Heart left ventricle (tissue), 16 donors: Measurements from ENCODE around the gene OR10AD1. TPM values are rescaled to one million over a fixed set of nuclear protein-coding genes. Genes with fewer than 3 reads are reported as not detected.

Experiments used
- ATAC-seq, 4 donors: fragments of 200-7000 bp; cut with Tn5 transposase; one replicate each; pipeline ENCODE4 v1.9.1; 2020 to 2022; ENCODE audit warnings: moderate library complexity in 4 of 4, mild to moderate bottlenecking in 3 of 4, moderate number of reproducible peaks in 1 of 4
- DNase-seq, 5 donors: peaks; one replicate each; pipeline ENCODE4 v3.0.0-alpha.2; 2020
- H3K27ac ChIP-seq, 12 donors: fragments of 200-600 bp; sonication (generic) in 4 of 12; one replicate each; pipeline versions ENCODE4 v1.5.0 to v1.8.0; 2016 to 2022; ENCODE audit warnings: mild to moderate bottlenecking in 2 of 12
- H3K27me3 ChIP-seq, 9 donors: fragments of 200-600 bp; sonication (generic) in 2 of 9; one replicate each; pipeline versions ENCODE4 v1.5.1 to v1.8.0; 2016 to 2022; ENCODE audit warnings: mild to moderate bottlenecking in 3 of 9
- H3K36me3 ChIP-seq, 9 donors: fragments of 200-600 bp; sonication (generic) in 2 of 9; one replicate each; pipeline versions ENCODE4 v1.5.0 to v1.8.0; 2018 to 2022; ENCODE audit warnings: mild to moderate bottlenecking in 2 of 9
- H3K4me1 ChIP-seq, 12 donors: fragments of 200-600 bp; sonication (generic) in 4 of 12; one replicate each; pipeline versions ENCODE4 v1.5.0 to v1.8.0; 2016 to 2022; ENCODE audit warnings: mild to moderate bottlenecking in 3 of 12
- H3K4me3 ChIP-seq, 12 donors: fragments of 200-600 bp; sonication (generic) in 4 of 12; one replicate each; pipeline versions ENCODE4 v1.5.0 to v1.8.0; 2017 to 2022; ENCODE audit warnings: mild to moderate bottlenecking in 9 of 12, moderate library complexity in 4 of 12
- H3K9me3 ChIP-seq, 12 donors: fragments of 200-600 bp; sonication (generic) in 4 of 12; one replicate each; pipeline versions ENCODE4 v1.5.0 to v1.8.0; 2016 to 2022; ENCODE audit warnings: mild to moderate bottlenecking in 1 of 12
- CTCF ChIP-seq, 12 donors: fragments of 200-600 bp; sonication (generic) in 4 of 12; IDR thresholded peaks; one replicate each; pipeline versions ENCODE4 v1.5.0 to v1.8.0; 2018 to 2022; ENCODE audit warnings: antibody characterized with exemption in 12 of 12, mild to moderate bottlenecking in 5 of 12
- POLR2A ChIP-seq, 2 donors: fragments of 450-650 bp; IDR thresholded peaks; one replicate each; pipeline ENCODE4 v1.6.1; 2017; ENCODE audit warnings: antibody characterized with exemption in 2 of 2, mild to moderate bottlenecking in 2 of 2, moderate library complexity in 2 of 2
- WGBS, 4 donors: extraction: QIAGEN DNeasy Blood & Tissue Kit in 2 of 4; methylation state at CpG; one replicate each; pipeline versions ENCODE4 v1.1.5 to v1.1.7; 2013 to 2018; 5-methylcytosine and 5-hydroxymethylcytosine counted together
- intact Hi-C, 10 donors: fragments of 100-400 bp; cut with DNase I; formaldehyde crosslinking; loops; one replicate each; pipeline versions ENCODE4 v1.11.1 to v1.14.2; 2022
- polyA plus RNA-seq, 2 donors: library from polyadenylated mRNA; stranded (reverse); fragments of 200-250 nt; gene quantifications; one replicate each; pipeline ENCODE4 v1.2.3, GENCODE V29; 2013
- total RNA-seq, 9 donors: library from RNA; depleted of rRNA in 2 of 9; stranded (reverse); fragments of >200 nt in 2 of 9; fragmentation: NEBNext Ultra II Directional in 3 of 9; extraction: Animal tissue kit (Norgen Biotek cat#: 25700) in 3 of 9; gene quantifications; one replicate each; pipeline versions ENCODE4 v1.1.0 to v1.2.4, GENCODE V29; 2016 to 2023
- donor health status: ischemic (EF 13 %, LVEDD 7.1; RV severe dilation, severe dysfunction).
- donor health status: healthy with polysubstance abuse.
- donor health status: DM: no; HTN: yes; CAD: no.
- donor health status: DM: no; HTN: no; CAD: no.
- donor health status: ischemic (EF 25% LVEDD 6.9; RV normal size, moderate dysfunction).
- donor health status: ischemic (EF 25% LVEDD 5.7; RV mildly dilated, moderate dysfunction).
- donor health status: healthy.
- donor health status: DM: yes; HTN: yes; CAD: no.
- donor health status: ischemic (EF 35%, LVEDD 5.7; RV mildly dilated, moderate dysfunction).
- donor health status: nonischemic (EF 11% LVEDD 7.7; RV severe dilation, severe dysfunction).
- donor health status: DM: yes; HTN: yes; CAD: no.
- donor health status: PGD.
- donor health status: ischemic (EF 29% LVEDD 5.4; RV normal size, mild dysfunction).
- donor health status: nonischemic (EF 23%, LVEDD 6.1; RV moderate dilation, normal function).

OR10AD1 gene
- total and polyA plus RNA-seq, 11 donors: not detected

- no peak for DNase-seq
- H3K36me3 ChIP-seq: no peaks in the 10 kb centered on the region
- WGBS, 4 donors: 52 to 71% (median 68%) methylated on average over 1 of the region's 1 CpG
- ATAC-seq: no peak
- TF ChIP-seq POLR2A (IDR thresholded peaks at IDR 0.05) (no peak), CTCF (IDR thresholded peaks at IDR 0.05) (no peak)
- peaks cover 0 to 3% (median 0%) of the 10 kb centered on the region in 9 donors for H3K27me3 ChIP-seq
- no peak overlapping the region for H3K27ac ChIP-seq
- intact Hi-C loops: loop anchor here in 4 of 10 donors (5.0 to 10.0 kb wide), 5 partner anchors 37 to 420 kb away; partner anchors contain the start of genes ASB8 (in 1 of the 4) and ZNF641 (in 1 of the 4)
- no peaks in the 10 kb centered on the region for H3K9me3 ChIP-seq
- no peak overlapping the region for H3K4me3 ChIP-seq
- peaks cover 0 to 26% (median 14%) of the 10 kb centered on the region in 12 donors for H3K4me1 ChIP-seq
Observed at GRCh38 chr12:48194799-48195201, 8.3 kb downstream of the OR10AD1 start.

- peaks cover 0 to 3% (median 0%) of the 10 kb centered on the region in 9 donors for H3K27me3 ChIP-seq
- no peaks in the 10 kb centered on the region for H3K9me3 ChIP-seq
- no peak overlapping the region for H3K27ac ChIP-seq
- ATAC-seq: no peak
- intact Hi-C loops: loop anchor here in 3 of 10 donors (10.0 kb wide), 4 partner anchors 151 to 421 kb away; partner anchors contain the start of gene ZNF641 (in 1 of the 3)
- 56 to 67% (median 64%) methylated on average over 2 of the region's 2 CpGs for WGBS, 4 donors
- H3K4me1 ChIP-seq: peaks cover 0 to 14% (median 5%) of the 10 kb centered on the region in 12 donors
- no peak for TF ChIP-seq POLR2A (IDR thresholded peaks at IDR 0.05)
- TF ChIP-seq CTCF (IDR thresholded peaks at IDR 0.05): no peak
- no peak for DNase-seq
- no peaks in the 10 kb centered on the region for H3K36me3 ChIP-seq
- no peak overlapping the region for H3K4me3 ChIP-seq
Observed at GRCh38 chr12:48193623-48194022, 9.5 kb downstream of the OR10AD1 start.

- no peak for TF ChIP-seq CTCF (IDR thresholded peaks at IDR 0.05)
- no peaks in the 10 kb centered on the region for H3K9me3 ChIP-seq
- H3K36me3 ChIP-seq: no peaks in the 10 kb centered on the region
- DNase-seq: no peak
- WGBS, 4 donors: 72 to 80% (median 79%) methylated on average over 1 of the region's 1 CpG
- intact Hi-C loops: loop anchor here in 3 of 10 donors (10.0 kb wide), 4 partner anchors 152 to 422 kb away; partner anchors contain the start of gene ZNF641 (in 1 of the 3)
- ATAC-seq: no peak
- H3K4me3 ChIP-seq: no peak overlapping the region
- H3K27me3 ChIP-seq: peaks cover 0 to 3% (median 0%) of the 10 kb centered on the region in 9 donors
- peaks cover 0 to 14% (median 5%) of the 10 kb centered on the region in 12 donors for H3K4me1 ChIP-seq
- H3K27ac ChIP-seq: no peak overlapping the region
Observed at GRCh38 chr12:48192861-48193260, 10.2 kb downstream of the OR10AD1 start.

- Histone ChIP-seq H3K9me3 (no peaks in the 10 kb centered on the region), H3K27me3 (peaks cover 0 to 3% (median 0%) of the 10 kb centered on the region in 9 donors), H3K27ac (no peak overlapping the region), H3K4me3 (no peak overlapping the region), H3K36me3 (no peaks in the 10 kb centered on the region), H3K4me1 (peaks cover 0 to 6% (median 0%) of the 10 kb centered on the region in 12 donors)
- DNase-seq: no peak
- no peak for ATAC-seq
- intact Hi-C loops: loop anchor here in 3 of 10 donors (10.0 kb wide), 4 partner anchors 154 to 424 kb away; partner anchors contain the start of gene ZNF641 (in 1 of the 3)
- TF ChIP-seq POLR2A (IDR thresholded peaks at IDR 0.05) (no peak), CTCF (IDR thresholded peaks at IDR 0.05) (no peak)
Observed at GRCh38 chr12:48191096-48191495, 12.0 kb downstream of the OR10AD1 start.
